Testis (tissue), 3 donors: Measurements from ENCODE around the gene UPK2. TPM values are rescaled to one million over a fixed set of nuclear protein-coding genes. Genes with fewer than 3 reads are reported as not detected.
A peak's percentile ranks its signal among the peaks of the same experiment; 100 is the strongest.

ENCODE experiments used
- DNase-seq: peaks from one replicate; pipeline ENCODE4 v3.0.0-alpha.2; 2019
- H3K27ac ChIP-seq, 2 donors: fragments of 200-600 bp; sonication (generic); one replicate each; pipeline ENCODE4 v1.5.1; 2019
- H3K27me3 ChIP-seq: fragments of 200-600 bp; sonication (generic); one replicate; pipeline ENCODE4 v1.5.1; 2019
- H3K36me3 ChIP-seq: fragments of 200-600 bp; sonication (generic); one replicate; pipeline ENCODE4 v1.5.1; 2017; ENCODE audit warnings: low read depth; ENCODE audit errors: missing control alignments
- H3K4me1 ChIP-seq: fragments of 200-600 bp; sonication (generic); one replicate; pipeline ENCODE4 v1.5.1; 2019
- H3K4me3 ChIP-seq, 2 donors: fragments of 200-600 bp; sonication (generic); one replicate each; pipeline ENCODE4 v1.5.1; 2017 to 2019
- H3K9me3 ChIP-seq: fragments of 200-600 bp; sonication (generic); one replicate; pipeline ENCODE4 v1.5.1; 2017
- POLR2A ChIP-seq: fragments of 450-650 bp; IDR thresholded peaks from one replicate; pipeline ENCODE4 v1.6.1; 2017; ENCODE audit warnings: antibody characterized with exemption, mild to moderate bottlenecking, moderate library complexity
- WGBS, 2 donors: methylation state at CpG; one replicate each; pipeline ENCODE4 v1.1.5; 2018; 5-methylcytosine and 5-hydroxymethylcytosine counted together
- intact Hi-C: fragments of 100-400 bp; cut with DNase I; formaldehyde crosslinking; loops from one replicate; pipeline ENCODE4 v1.15.1; 2023; ENCODE audit warnings: low total_unique reads
- polyA plus RNA-seq: library from polyadenylated mRNA; stranded (reverse); fragments of 350-450 nt; fragmentation: Illumina TruSeq; extraction: RNeasy Lipid Tissue Mini Kit (QIAGEN cat#74804); gene quantifications from one replicate; pipeline ENCODE4 v1.2.3, GENCODE V29; 2014; ENCODE audit warnings: low read depth, low replicate concordance; ENCODE audit not compliant: insufficient read depth
- total RNA-seq, 2 donors: library from RNA; depleted of rRNA; stranded (reverse); fragments of >200 nt; gene quantifications; one replicate each; pipeline ENCODE4 v1.2.3, GENCODE V29; 2016
- TF ChIP-seq, protein P1 (sequence below), 3 experiments: fragments of 450-650 bp in 2 of 3; fragments of 200-600 bp in 1 of 3; sonication (generic) in 1 of 3; IDR thresholded peaks; one replicate each; pipeline ENCODE4 v1.5.1; 2016 to 2019; ENCODE audit warnings: antibody characterized with exemption in 3 of 3, mild to moderate bottlenecking in 2 of 3, moderate library complexity in 1 of 3

The UPK2 gene
- total and polyA plus RNA-seq, 3 donors from 2014 or later = 0.50 to 0.68 TPM; not detected in 1

- peak overlapping the region; percentile 88 to 94 for H3K27ac ChIP-seq
- TF ChIP-seq, protein P1, sequence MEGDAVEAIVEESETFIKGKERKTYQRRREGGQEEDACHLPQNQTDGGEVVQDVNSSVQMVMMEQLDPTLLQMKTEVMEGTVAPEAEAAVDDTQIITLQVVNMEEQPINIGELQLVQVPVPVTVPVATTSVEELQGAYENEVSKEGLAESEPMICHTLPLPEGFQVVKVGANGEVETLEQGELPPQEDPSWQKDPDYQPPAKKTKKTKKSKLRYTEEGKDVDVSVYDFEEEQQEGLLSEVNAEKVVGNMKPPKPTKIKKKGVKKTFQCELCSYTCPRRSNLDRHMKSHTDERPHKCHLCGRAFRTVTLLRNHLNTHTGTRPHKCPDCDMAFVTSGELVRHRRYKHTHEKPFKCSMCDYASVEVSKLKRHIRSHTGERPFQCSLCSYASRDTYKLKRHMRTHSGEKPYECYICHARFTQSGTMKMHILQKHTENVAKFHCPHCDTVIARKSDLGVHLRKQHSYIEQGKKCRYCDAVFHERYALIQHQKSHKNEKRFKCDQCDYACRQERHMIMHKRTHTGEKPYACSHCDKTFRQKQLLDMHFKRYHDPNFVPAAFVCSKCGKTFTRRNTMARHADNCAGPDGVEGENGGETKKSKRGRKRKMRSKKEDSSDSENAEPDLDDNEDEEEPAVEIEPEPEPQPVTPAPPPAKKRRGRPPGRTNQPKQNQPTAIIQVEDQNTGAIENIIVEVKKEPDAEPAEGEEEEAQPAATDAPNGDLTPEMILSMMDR (IDR thresholded peaks at IDR 0.05) = no peak
- no peak for TF ChIP-seq POLR2A
- DNase-seq = no peak
- H3K36me3 ChIP-seq = no peaks in the 10 kb centered on the region
- peaks cover 62% of the 10 kb centered on the region for H3K4me1 ChIP-seq
- intact Hi-C loops = no loop called here
- WGBS, 2 donors = 36 to 45% methylated on average over 7 to 9 of the region's 9 CpGs
- H3K4me3 ChIP-seq = peak overlapping the region; percentile 75 to 91
- no peaks in the 10 kb centered on the region for H3K27me3 ChIP-seq
- H3K9me3 ChIP-seq = no peaks in the 10 kb centered on the region
Observed at GRCh38 chr11:118922745-118923627, 33.1 kb upstream of the UPK2 start.

DNA sequence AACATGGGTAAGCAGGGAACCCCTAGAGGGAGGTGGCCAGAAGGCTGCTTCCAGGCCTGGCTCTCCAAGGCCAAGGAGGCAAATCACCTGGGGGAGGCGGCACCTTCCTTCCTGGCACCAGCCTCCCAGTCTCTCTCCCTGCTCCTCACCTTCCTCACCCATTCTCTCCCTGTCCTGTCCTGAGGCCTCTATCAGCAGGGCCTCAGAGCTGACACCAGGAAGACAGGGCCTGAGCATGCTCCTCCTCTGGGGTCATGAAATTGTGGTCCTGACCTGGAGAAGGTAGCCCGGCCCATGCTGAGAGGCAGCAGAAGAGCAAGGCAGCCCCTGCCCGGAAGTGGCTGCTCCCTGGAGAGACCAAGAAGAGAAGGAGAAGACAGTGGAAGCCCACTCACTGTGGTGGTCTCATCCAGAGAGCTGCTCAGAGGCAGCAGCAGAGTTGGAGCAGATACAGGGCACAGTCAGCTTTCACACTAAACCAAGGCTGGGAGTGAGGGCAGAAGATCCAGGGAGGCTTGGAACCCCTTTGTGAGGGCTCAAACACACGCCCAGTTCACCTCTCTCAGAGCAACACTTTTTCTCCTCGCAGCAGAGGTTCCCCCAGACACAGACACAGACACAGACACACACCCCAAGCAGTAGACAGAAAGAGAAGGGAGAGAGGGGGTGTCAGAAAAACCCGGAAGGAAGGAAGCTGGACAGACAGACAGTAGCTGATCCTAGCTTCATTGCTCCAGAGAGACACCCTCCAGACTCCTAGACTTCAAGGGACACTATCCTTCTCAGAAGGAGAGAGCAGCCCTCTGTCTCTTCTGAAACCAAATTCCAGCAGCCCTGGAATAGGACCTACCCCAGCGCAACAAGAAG lies 32.1 kb upstream of the UPK2 start:
- intact Hi-C loops = no loop called here
- TF ChIP-seq POLR2A = no peak
- TF ChIP-seq, protein P1 (IDR thresholded peaks at IDR 0.05) = no peak
- Histone ChIP-seq H3K36me3 (no peaks in the 10 kb centered on the region), H3K27ac (peak overlapping the region; percentile 88 to 94), H3K9me3 (no peaks in the 10 kb centered on the region), H3K27me3 (no peaks in the 10 kb centered on the region), H3K4me3 (peak overlapping the region; percentile 75 to 91), H3K4me1 (peaks cover 53% of the 10 kb centered on the region)
- DNase-seq = no peak
- 19 to 30% methylated on average over 7 of the region's 7 CpGs for whole genome bisulfite sequencing, 2 donors

GRCh38 chr11:118924591-118925585 lies 31.2 kb upstream of the UPK2 start:
- Histone ChIP-seq H3K4me3 (peak overlapping the region; percentile 75 to 91), H3K4me1 (peaks cover 44% of the 10 kb centered on the region), H3K27me3 (no peaks in the 10 kb centered on the region), H3K9me3 (no peaks in the 10 kb centered on the region), H3K27ac (peak overlapping the region; percentile 88 to 94), H3K36me3 (no peaks in the 10 kb centered on the region)
- peak; percentile 76 for DNase-seq
- no peak for TF ChIP-seq POLR2A
- TF ChIP-seq, protein P1 (IDR thresholded peaks at IDR 0.05) = no peak
- intact Hi-C loops = no loop called here
- WGBS, 2 donors = 0 to 1% methylated on average over 12 to 44 of the region's 45 CpGs

DNA sequence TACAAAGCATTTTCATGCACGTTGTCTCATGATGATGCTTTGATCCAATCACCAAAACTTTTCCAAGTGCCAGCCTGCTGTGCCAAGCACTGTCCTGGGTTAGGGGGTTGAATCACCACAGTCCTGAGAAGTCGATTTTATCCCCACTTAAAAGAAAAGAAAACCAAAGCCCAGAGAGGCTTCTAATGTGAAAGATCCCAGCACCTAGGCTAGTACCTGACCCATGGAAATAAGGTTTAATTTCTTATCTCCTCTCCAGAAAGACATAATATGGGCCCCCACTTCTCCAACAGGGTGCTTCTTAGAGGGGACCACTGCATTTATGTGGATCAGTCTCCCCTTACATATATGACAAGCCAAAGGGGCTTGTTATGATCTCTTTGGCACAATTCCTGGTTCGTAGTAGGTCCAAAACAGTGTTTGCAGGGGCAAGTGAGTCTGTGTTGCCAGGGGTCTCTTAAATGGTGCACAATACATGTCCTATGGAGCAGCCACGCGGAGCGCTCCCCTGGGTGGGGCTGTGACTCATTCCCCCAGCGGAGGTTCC lies 28.5 kb upstream of the UPK2 start:
- H3K27ac ChIP-seq = peak overlapping the region in 1 of 2 donors; percentile 99
- H3K27me3 ChIP-seq = no peaks in the 10 kb centered on the region
- H3K9me3 ChIP-seq = no peaks in the 10 kb centered on the region
- H3K4me1 ChIP-seq = peaks cover 22% of the 10 kb centered on the region
- H3K4me3 ChIP-seq = peak overlapping the region in 1 of 2 donors; percentile 81
- no peak for DNase-seq
- no peak for TF ChIP-seq POLR2A
- 3 to 5% methylated on average over 7 of the region's 7 CpGs for WGBS, 2 donors
- no peaks in the 10 kb centered on the region for H3K36me3 ChIP-seq
- intact Hi-C loops = no loop called here
